Ovary (tissue), 9 donors: Measurements from ENCODE around the gene RCCD1. TPM values are rescaled to one million over a fixed set of nuclear protein-coding genes. Genes with fewer than 3 reads are reported as not detected.

Experiments
- DNase-seq, 5 donors: peaks; one replicate each; pipeline ENCODE4 v3.0.0-alpha.2; 2019 to 2020
- H3K27ac ChIP-seq, 2 donors: fragments of 200-600 bp; one replicate each; pipeline versions ENCODE4 v1.5.1 to v1.8.0; 2019 to 2022
- H3K27me3 ChIP-seq: fragments of 200-600 bp; one replicate; pipeline ENCODE4 v1.8.0; 2022
- H3K36me3 ChIP-seq: fragments of 200-600 bp; sonication (generic); one replicate; pipeline ENCODE4 v1.5.1; 2019
- H3K4me1 ChIP-seq: one replicate; pipeline ENCODE4 v1.8.1; 2013; ENCODE audit warnings: mild to moderate bottlenecking, moderate library complexity; ENCODE audit not compliant: insufficient read depth
- H3K4me3 ChIP-seq: fragments of 200-600 bp; sonication (generic); one replicate; pipeline ENCODE4 v1.5.1; 2017
- H3K9me3 ChIP-seq, 2 donors: fragments of 200-600 bp in 1 of 2; sonication (generic) in 1 of 2; one replicate each; pipeline versions ENCODE4 v1.5.1 to v1.8.1; 2013 to 2019; ENCODE audit warnings: mild to moderate bottlenecking in 1 of 2, moderate library complexity in 1 of 2
- EP300 ChIP-seq: sonication (generic); formaldehyde crosslinking; IDR thresholded peaks from one replicate; pipeline ENCODE4 v1.6.1; 2017; ENCODE audit warnings: antibody characterized with exemption
- POLR2A ChIP-seq: fragments of 450-650 bp; IDR thresholded peaks from one replicate; pipeline ENCODE4 v1.6.1; 2017; ENCODE audit warnings: antibody characterized with exemption, mild to moderate bottlenecking, moderate library complexity
- WGBS, 3 donors: extraction: QIAGEN DNeasy Blood & Tissue Kit in 1 of 3; methylation state at CpG; one replicate each; pipeline versions ENCODE4 v1.1.5 to v1.1.7; 2013 to 2017; 5-methylcytosine and 5-hydroxymethylcytosine counted together
- intact Hi-C, 4 donors: fragments of 100-400 bp; cut with DNase I; formaldehyde crosslinking; loops; one replicate each; pipeline versions ENCODE4 v1.11.0 to v1.15.1; 2022 to 2023
- polyA plus RNA-seq, 2 donors: library from polyadenylated mRNA; stranded (reverse); fragments of 200-250 nt in 1 of 2; fragments of 350-450 nt in 1 of 2; fragmentation: Illumina TruSeq in 1 of 2; extraction: RNeasy Lipid Tissue Mini Kit (QIAGEN cat#74804) in 1 of 2; gene quantifications; one replicate each; pipeline ENCODE4 v1.2.3, GENCODE V29; 2013 to 2014
- total RNA-seq, 7 donors: library from RNA; depleted of rRNA in 2 of 7; stranded (reverse); fragments of >200 nt in 2 of 7; fragmentation: NEBNext Ultra II Directional in 3 of 7; extraction: Animal tissue kit (Norgen Biotek cat#: 25700) in 3 of 7; gene quantifications; one replicate each; pipeline versions ENCODE4 v1.1.0 to v1.2.4, GENCODE V29; 2016 to 2023
- TF ChIP-seq, protein P1 (sequence below), 3 donors: fragments of 450-650 bp in 2 of 3; fragments of 200-600 bp in 1 of 3; IDR thresholded peaks; one replicate each; pipeline versions ENCODE4 v1.5.1 to v1.8.0; 2016 to 2022; ENCODE audit warnings: antibody characterized with exemption in 3 of 3, mild to moderate bottlenecking in 1 of 3
- donor health status: DM: no; HTN: no; CAD: no; lungs with moderate emphysema.
- donor health status: DM: no; HTN: no; CAD: no.
- donor health status: Bipolar disorder and iron deficiency.
- donor health status: DM: yes; HTN: yes; CAD: no.
- donor health status: DM: no; HTN: no; CAD: no.
- donor health status: DM: yes; HTN: yes; CAD: no.

RCCD1 gene
- total and polyA plus RNA-seq, 9 donors, result 8.7 to 15.6 (median 13.3) TPM

DNA sequence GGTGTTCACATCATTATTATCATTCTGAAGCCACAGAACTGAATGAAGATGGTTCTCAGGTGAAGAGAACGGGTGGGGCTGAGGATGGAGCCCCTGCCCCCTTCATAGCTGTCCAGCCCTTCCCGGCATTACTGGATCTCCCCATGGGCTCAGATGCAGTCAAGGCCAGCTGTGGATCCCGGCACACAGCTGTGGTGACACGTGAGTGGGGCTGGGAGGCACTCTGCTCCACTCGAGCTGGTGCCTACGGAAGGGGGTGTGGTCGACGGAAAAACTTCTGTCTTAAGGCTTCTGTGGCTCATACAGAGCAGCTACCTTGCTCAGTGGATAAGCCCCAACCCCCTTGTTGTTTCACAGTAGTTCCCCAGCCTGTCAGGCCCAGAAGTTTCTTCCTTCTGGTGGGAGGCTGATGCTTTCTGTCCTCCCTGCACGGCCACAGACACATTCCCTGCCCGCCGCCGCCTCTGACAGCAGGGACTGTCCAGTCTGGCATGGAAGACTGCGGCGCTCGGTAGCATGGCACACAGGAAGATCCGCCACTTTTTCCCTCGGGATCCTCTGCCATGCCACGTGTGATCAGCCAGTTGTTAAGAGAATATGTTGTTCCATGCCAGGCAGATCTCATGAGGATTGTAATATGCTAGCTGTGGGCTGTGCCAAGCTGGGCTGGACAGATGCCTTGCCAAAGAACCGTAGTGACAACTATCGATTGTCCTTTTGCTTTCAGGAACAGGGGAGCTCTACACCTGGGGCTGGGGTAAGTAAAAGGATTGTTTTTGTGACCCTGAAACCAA is 5.8 kb downstream of the RCCD1 start:
- Histone ChIP-seq H3K27ac (no peak overlapping the region), H3K4me1 (peaks cover 5% of the 10 kb centered on the region), H3K4me3 (no peak overlapping the region), H3K9me3 (no peaks in the 10 kb centered on the region), H3K36me3 (no peaks in the 10 kb centered on the region), H3K27me3 (no peaks in the 10 kb centered on the region)
- no peak for DNase-seq
- 81 to 82% (median 81%) methylated on average over 20 of the region's 20 CpGs for WGBS, 3 donors
- intact Hi-C loops, result no loop called here
- TF ChIP-seq EP300 (no peak), POLR2A (no peak)
- TF ChIP-seq, protein P1, sequence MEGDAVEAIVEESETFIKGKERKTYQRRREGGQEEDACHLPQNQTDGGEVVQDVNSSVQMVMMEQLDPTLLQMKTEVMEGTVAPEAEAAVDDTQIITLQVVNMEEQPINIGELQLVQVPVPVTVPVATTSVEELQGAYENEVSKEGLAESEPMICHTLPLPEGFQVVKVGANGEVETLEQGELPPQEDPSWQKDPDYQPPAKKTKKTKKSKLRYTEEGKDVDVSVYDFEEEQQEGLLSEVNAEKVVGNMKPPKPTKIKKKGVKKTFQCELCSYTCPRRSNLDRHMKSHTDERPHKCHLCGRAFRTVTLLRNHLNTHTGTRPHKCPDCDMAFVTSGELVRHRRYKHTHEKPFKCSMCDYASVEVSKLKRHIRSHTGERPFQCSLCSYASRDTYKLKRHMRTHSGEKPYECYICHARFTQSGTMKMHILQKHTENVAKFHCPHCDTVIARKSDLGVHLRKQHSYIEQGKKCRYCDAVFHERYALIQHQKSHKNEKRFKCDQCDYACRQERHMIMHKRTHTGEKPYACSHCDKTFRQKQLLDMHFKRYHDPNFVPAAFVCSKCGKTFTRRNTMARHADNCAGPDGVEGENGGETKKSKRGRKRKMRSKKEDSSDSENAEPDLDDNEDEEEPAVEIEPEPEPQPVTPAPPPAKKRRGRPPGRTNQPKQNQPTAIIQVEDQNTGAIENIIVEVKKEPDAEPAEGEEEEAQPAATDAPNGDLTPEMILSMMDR (IDR thresholded peaks at IDR 0.05), result no peak

DNA sequence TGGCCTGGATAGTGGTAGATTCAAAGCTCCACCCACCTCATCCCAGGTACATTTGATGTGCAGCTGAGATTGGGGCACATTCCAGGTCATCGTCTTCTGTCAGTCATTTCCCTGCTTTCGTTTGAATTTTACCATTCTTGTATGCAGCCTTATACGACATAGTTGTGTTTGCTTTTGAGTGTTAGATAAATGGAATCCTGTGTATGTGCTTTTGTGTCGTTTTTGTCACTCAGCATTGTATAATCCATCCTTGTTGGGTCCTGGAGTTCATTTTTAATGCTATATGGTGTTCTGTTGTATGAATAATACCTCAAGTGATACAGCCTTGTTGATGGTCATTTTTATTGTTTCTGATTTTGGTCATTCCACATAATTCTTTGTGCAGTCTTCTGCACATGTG is 7.3 kb downstream of the RCCD1 start:
- 84 to 87% (median 87%) methylated on average over 4 of the region's 4 CpGs for WGBS, 3 donors
- intact Hi-C loops, result no loop called here
- H3K4me1 ChIP-seq, result peaks cover 5% of the 10 kb centered on the region
- no peaks in the 10 kb centered on the region for H3K27me3 ChIP-seq
- H3K36me3 ChIP-seq, result no peaks in the 10 kb centered on the region
- H3K9me3 ChIP-seq, result no peaks in the 10 kb centered on the region
- no peak overlapping the region for H3K4me3 ChIP-seq
- no peak overlapping the region for H3K27ac ChIP-seq
- TF ChIP-seq, protein P1 (IDR thresholded peaks at IDR 0.05), result no peak
- no peak for TF ChIP-seq POLR2A
- no peak for TF ChIP-seq EP300
- DNase-seq, result no peak

DNA sequence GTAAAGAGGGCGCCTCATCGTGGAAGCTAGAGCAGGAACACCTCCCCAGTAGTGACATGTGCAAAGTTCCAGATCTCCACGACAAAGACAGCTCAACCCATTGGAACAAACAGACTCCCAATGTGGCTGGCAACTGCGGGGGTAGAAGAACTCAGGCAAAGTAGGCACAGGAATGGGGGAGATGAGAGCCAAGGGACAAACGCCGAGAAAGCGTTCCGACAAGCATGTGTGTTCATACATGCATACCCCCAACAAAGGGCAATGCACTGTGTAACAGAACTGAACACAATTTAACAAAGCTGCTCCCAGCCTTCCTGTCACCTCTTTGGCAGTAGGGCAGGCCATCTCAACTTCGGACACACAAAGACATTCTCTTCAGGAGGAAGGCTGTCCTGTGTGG is 11.6 kb downstream of the RCCD1 start:
- 82 to 88% (median 84%) methylated on average over 9 of the region's 9 CpGs for WGBS, 3 donors
- Histone ChIP-seq H3K27me3 (no peaks in the 10 kb centered on the region), H3K9me3 (no peaks in the 10 kb centered on the region), H3K4me3 (no peak overlapping the region), H3K27ac (no peak overlapping the region), H3K36me3 (no peaks in the 10 kb centered on the region), H3K4me1 (no peaks in the 10 kb centered on the region)
- intact Hi-C loops, result no loop called here
- TF ChIP-seq, protein P1 (IDR thresholded peaks at IDR 0.05), result no peak
- TF ChIP-seq POLR2A (no peak), EP300 (no peak)
- no peak for DNase-seq

DNA sequence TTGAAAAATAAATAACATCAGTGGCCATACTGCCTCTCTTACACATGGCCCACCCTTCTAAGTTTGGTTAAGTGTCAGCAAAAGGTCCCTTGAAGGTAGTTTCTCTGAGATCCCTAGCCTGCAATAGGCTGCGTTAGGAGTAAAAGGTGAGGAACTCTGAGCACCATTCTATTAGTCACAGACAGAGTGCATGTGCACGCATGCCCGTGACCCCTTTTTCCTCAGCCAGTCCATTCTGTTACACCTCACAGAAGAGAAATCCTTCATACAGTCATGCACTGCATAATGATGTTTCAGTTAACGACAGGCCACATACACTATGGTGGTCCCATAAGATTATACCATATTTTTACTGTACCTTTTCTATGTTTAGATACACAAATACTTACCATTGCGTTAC is 12.5 kb downstream of the RCCD1 start:
- Histone ChIP-seq H3K9me3 (no peaks in the 10 kb centered on the region), H3K4me3 (no peak overlapping the region), H3K36me3 (no peaks in the 10 kb centered on the region), H3K4me1 (no peaks in the 10 kb centered on the region), H3K27me3 (no peaks in the 10 kb centered on the region), H3K27ac (no peak overlapping the region)
- TF ChIP-seq EP300, result no peak
- TF ChIP-seq, protein P1 (IDR thresholded peaks at IDR 0.05), result no peak
- no peak for TF ChIP-seq POLR2A
- no peak for DNase-seq
- intact Hi-C loops, result no loop called here
- 90 to 94% (median 92%) methylated on average over 5 of the region's 5 CpGs for WGBS, 3 donors
